T-cell (primary cell): ENCODE data around the gene GKAP1. TPM values are rescaled to one million over a fixed set of nuclear protein-coding genes. Genes with fewer than 3 reads are reported as not detected.

Experiments
- ATAC-seq, 4 experiments: fragments of 200-7000 bp in 3 of 4; fragments of 150-1000 bp in 1 of 4; cut with Tn5 transposase; replicated peaks in 1 of 4; 1 replicate in 3 of 4; 2 replicates in 1 of 4; pipeline ENCODE4 v1.10.0; 2021; ENCODE audit warnings: moderate library complexity in 3 of 4, mild to moderate bottlenecking in 2 of 4, moderate number of reproducible peaks in 1 of 4
- CTCF ChIA-PET, 2 donors: fragments of 300-600 bp; sonication (Branson Sonifier 250); formaldehyde crosslinking; loops; one replicate each; lab custom pipeline; 2022; ENCODE audit warnings: antibody characterized with exemption in 2 of 2; lab: Charles Lee
- POLR2A ChIA-PET, 2 donors: fragments of 300-600 bp; sonication (Branson Sonifier 250); formaldehyde crosslinking; loops; one replicate each; lab custom pipeline; 2022; ENCODE audit warnings: antibody characterized with exemption in 2 of 2; lab: Charles Lee
- DNase-seq, 35 experiments: peaks; one replicate each; pipeline versions ENCODE4 v3.0.0 to v3.0.0-alpha.2; 2013 to 2023
- H3K27ac ChIP-seq: one replicate; pipeline ENCODE4 v1.5.1; 2013; ENCODE audit warnings: low read length
- H3K27me3 ChIP-seq, 2 experiments: replicated peaks in 1 of 2; 1 replicate in 1 of 2; 2 replicates in 1 of 2; pipeline versions ENCODE4 v1.6.1 to v1.7.0; 2013; ENCODE audit warnings: low read length in 1 of 2, mixed read lengths in 1 of 2; ENCODE audit not compliant: control insufficient read depth in 2 of 2, insufficient read depth in 2 of 2; ENCODE audit errors: extremely low read depth in 1 of 2
- H3K36me3 ChIP-seq, 2 donors: 1 replicate in 1 of 2; 2 replicates in 1 of 2; pipeline versions ENCODE4 v1.6.1 to v1.7.0; 2013; ENCODE audit warnings: low read length in 1 of 2; ENCODE audit not compliant: control insufficient read depth in 2 of 2, insufficient read depth in 1 of 2; ENCODE audit errors: extremely low read depth in 1 of 2
- H3K4me1 ChIP-seq, 2 experiments: 1 replicate in 1 of 2; 2 replicates in 1 of 2; pipeline versions ENCODE4 v1.6.1 to v1.7.0; 2013; ENCODE audit warnings: low read length in 2 of 2, mixed read lengths in 1 of 2; ENCODE audit not compliant: insufficient read depth in 2 of 2, control insufficient read depth in 1 of 2; ENCODE audit errors: extremely low read depth in 1 of 2
- H3K4me3 ChIP-seq, 2 donors: 1 replicate in 1 of 2; 2 replicates in 1 of 2; pipeline versions ENCODE4 v1.5.1 to v1.7.0; 2013; ENCODE audit warnings: mild to moderate bottlenecking in 2 of 2, low read length in 1 of 2, moderate library complexity in 1 of 2; ENCODE audit not compliant: control insufficient read depth in 1 of 2; ENCODE audit errors: extremely low read depth in 1 of 2
- H3K9me3 ChIP-seq: 2 replicates; pipeline ENCODE4 v1.7.0; 2013
- H3K27ac Mint-ChIP-seq, 2 donors: one replicate each; pipeline ENCODE4 v1.8.0; 2020 to 2021; ENCODE audit warnings: mild to moderate bottlenecking in 2 of 2, mixed read lengths in 2 of 2
- H3K27me3 Mint-ChIP-seq, 2 donors: one replicate each; pipeline ENCODE4 v1.8.0; 2021 to 2022; ENCODE audit warnings: mixed read lengths in 2 of 2
- H3K36me3 Mint-ChIP-seq: one replicate; pipeline ENCODE4 v1.8.0; 2021; ENCODE audit warnings: mixed read lengths
- H3K4me1 Mint-ChIP-seq, 3 donors: one replicate each; pipeline ENCODE4 v1.8.0; 2020 to 2022; ENCODE audit warnings: mixed read lengths in 3 of 3, mild to moderate bottlenecking in 1 of 3
- H3K4me3 Mint-ChIP-seq, 3 donors: one replicate each; pipeline ENCODE4 v1.8.0; 2020 to 2022; ENCODE audit warnings: mild to moderate bottlenecking in 3 of 3, mixed read lengths in 3 of 3, moderate library complexity in 3 of 3
- H3K9me3 Mint-ChIP-seq, 3 donors: one replicate each; pipeline ENCODE4 v1.8.0; 2020 to 2022; ENCODE audit warnings: mixed read lengths in 3 of 3
- WGBS: methylation state at CpG from one replicate; pipeline ENCODE4 v1.1.5; 2013; ENCODE audit warnings: missing lambda C conversion rate; ENCODE audit not compliant: insufficient coverage; 5-methylcytosine and 5-hydroxymethylcytosine counted together
- total RNA-seq, 35 experiments: library from RNA in 6 of 35; stranded (reverse) in 6 of 35; fragments of 120-200 nt in 1 of 35; gene quantifications; one replicate each; pipeline versions ENCODE4 v1.2.1 to v1.2.4 and lab custom pipeline; 2013 to 2026

Gene GKAP1
- total RNA-seq, 5 donors from 2014 or later (not counting 1 experiment from before 2014, with no cell fraction given), result 9.6 to 11.4 (median 9.9) TPM

DNA sequence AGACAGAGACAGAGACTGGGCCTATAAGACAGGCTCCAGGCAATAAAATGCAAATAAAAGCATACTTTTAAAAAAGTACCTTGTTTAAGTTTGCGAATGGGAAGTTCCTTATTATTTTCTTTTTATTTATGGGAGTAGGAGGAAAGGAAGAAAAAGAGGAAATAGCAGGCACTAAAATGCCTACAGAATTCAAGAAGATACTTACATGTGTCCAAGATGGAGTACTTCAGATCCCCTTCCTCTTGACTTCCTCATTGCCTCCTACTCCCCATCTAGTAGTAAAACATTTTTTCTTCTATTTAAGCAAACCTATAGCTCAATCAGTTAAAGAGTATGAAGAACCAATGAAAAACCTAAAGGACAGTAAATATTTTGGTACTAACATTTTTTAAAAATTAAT is 24.8 kb downstream of the GKAP1 start:
- POLR2A ChIA-PET, result no interaction called here
- H3K9me3 ChIP-seq, result no peaks in the 10 kb centered on the region
- H3K4me3 Mint-ChIP-seq, result no peak overlapping the region

DNA sequence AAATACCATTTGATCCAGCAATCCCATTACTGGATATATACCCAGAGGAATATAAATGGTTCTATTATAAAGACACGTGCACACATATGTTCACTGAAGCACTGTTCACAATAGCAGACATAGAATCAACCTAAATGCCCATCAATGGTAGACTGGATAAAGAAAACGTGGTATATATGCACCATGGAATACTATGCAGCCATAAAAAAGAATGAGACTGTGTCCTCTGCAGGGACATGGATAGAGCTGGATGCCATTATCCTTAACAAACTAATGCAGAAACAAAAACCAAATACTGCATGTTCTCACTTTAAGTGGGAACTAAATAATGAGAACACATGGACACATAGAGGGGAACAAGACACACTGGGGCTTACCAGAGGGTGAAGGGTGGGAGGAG is 39.4 kb downstream of the GKAP1 start:
- Mint-ChIP-seq H3K27ac (no peak overlapping the region), H3K9me3 (no peaks in the 10 kb centered on the region), H3K27me3 (no peaks in the 10 kb centered on the region), H3K4me3 (no peak overlapping the region), H3K4me1 (no peaks in the 10 kb centered on the region), H3K36me3 (peaks cover 27% of the 10 kb centered on the region)
- H3K4me1 ChIP-seq, result no peaks in the 10 kb centered on the region
- ChIA-PET POLR2A (no interaction called here), CTCF (no interaction called here)
- H3K9me3 ChIP-seq, result no peaks in the 10 kb centered on the region
- no peaks in the 10 kb centered on the region for H3K36me3 ChIP-seq
- H3K27ac ChIP-seq, result no peak overlapping the region
- no peak overlapping the region for H3K4me3 ChIP-seq
- ATAC-seq (no peak), DNase-seq (no peak)
- no peaks in the 10 kb centered on the region for H3K27me3 ChIP-seq
- no CpG with 5 or more reads among the region's 2 CpGs for WGBS

More for the DNA sequence above, 24.8 kb downstream of the GKAP1 start:
- no peak overlapping the region for H3K4me3 ChIP-seq
- no peaks in the 10 kb centered on the region for H3K27me3 Mint-ChIP-seq
- H3K4me1 Mint-ChIP-seq, result no peaks in the 10 kb centered on the region
- no peaks in the 10 kb centered on the region for H3K27me3 ChIP-seq
- no peaks in the 10 kb centered on the region for H3K4me1 ChIP-seq
- no peak for DNase-seq
- no CpG with 5 or more reads among the region's 1 CpG for WGBS
- no peak overlapping the region for H3K27ac Mint-ChIP-seq
- no peaks in the 10 kb centered on the region for H3K9me3 Mint-ChIP-seq
- CTCF ChIA-PET, result no interaction called here
- no peak for ATAC-seq
- peaks cover 19% of the 10 kb centered on the region for H3K36me3 Mint-ChIP-seq
- no peak overlapping the region for H3K27ac ChIP-seq
- H3K36me3 ChIP-seq, result peaks cover 0 to 4% of the 10 kb centered on the region in 2 donors

GRCh38 chr9:83775932-83776331 is 41.6 kb downstream of the GKAP1 start:
- no peak for DNase-seq
- ChIA-PET CTCF (interaction anchor here in 1 of 2 donors (0.7 kb wide), 1 partner anchor 309 kb away, joined by 5 read pairs; no protein-coding TSS in a partner anchor), POLR2A (interaction anchor here in 1 of 2 donors (0.7 kb wide), 1 partner anchor 101 kb away, joined by 3 read pairs; no protein-coding TSS in a partner anchor)
- H3K9me3 Mint-ChIP-seq, result no peaks in the 10 kb centered on the region
- no peaks in the 10 kb centered on the region for H3K4me1 Mint-ChIP-seq
- Histone ChIP-seq H3K9me3 (no peaks in the 10 kb centered on the region), H3K27me3 (no peaks in the 10 kb centered on the region), H3K27ac (no peak overlapping the region), H3K4me3 (no peak overlapping the region), H3K4me1 (no peaks in the 10 kb centered on the region), H3K36me3 (no peaks in the 10 kb centered on the region)
- WGBS, result no CpG with 5 or more reads among the region's 2 CpGs
- H3K27me3 Mint-ChIP-seq, result no peaks in the 10 kb centered on the region
- peaks cover 34% of the 10 kb centered on the region for H3K36me3 Mint-ChIP-seq
- no peak overlapping the region for H3K27ac Mint-ChIP-seq
- ATAC-seq, result no peak
- H3K4me3 Mint-ChIP-seq, result no peak overlapping the region

DNA sequence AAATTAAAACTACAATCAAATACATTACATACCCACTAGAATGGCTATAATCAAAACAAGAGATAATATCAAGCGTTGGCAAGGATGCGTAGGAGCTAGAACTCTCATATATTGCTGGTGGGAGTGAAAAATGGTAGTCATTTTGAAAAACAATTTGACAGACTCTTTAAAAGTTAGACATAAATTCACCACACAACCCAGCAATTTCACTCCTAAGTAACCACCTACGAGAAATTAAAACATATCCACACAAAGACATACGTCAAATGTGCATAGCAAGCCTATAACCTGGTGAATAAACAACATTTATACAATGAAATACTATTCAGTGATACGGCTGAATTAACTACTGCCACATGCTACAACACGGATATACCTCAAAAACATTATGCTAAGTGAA is 44.7 kb downstream of the GKAP1 start:
- Mint-ChIP-seq H3K27ac (no peak overlapping the region), H3K4me3 (no peak overlapping the region), H3K9me3 (no peaks in the 10 kb centered on the region), H3K27me3 (no peaks in the 10 kb centered on the region), H3K4me1 (no peaks in the 10 kb centered on the region), H3K36me3 (peaks cover 44% of the 10 kb centered on the region)
- WGBS, result no CpG with 5 or more reads among the region's 6 CpGs
- Histone ChIP-seq H3K4me1 (no peaks in the 10 kb centered on the region), H3K4me3 (no peak overlapping the region), H3K36me3 (no peaks in the 10 kb centered on the region), H3K27ac (no peak overlapping the region), H3K9me3 (no peaks in the 10 kb centered on the region), H3K27me3 (no peaks in the 10 kb centered on the region)
- POLR2A ChIA-PET, result no interaction called here
- DNase-seq, result no peak
- no peak for ATAC-seq
- CTCF ChIA-PET, result no interaction called here

DNA sequence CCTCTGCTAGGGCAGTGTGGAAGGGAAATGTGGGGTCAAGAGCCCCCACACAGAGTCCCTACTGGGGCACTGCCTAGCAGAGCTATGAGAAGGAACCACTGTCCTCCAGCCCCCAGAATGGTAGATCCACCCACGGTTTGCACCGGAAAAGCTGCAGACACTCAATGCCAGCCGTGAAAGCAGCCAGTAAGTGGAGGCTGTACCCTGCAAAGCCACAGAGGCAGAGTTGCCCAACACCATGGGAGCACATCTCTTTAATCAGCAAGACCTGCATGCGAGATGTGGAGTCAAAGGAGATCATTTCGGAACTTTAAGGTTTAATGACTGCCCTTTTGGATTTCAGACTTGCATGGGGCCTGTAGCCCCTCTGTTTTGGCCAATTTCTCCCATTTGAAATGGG is 52.2 kb downstream of the GKAP1 start:
- H3K27me3 ChIP-seq, result no peaks in the 10 kb centered on the region
- H3K27ac Mint-ChIP-seq, result no peak overlapping the region
- no peaks in the 10 kb centered on the region for H3K4me1 ChIP-seq
- ChIA-PET POLR2A (no interaction called here), CTCF (no interaction called here)
- DNase-seq, result no peak
- H3K4me3 ChIP-seq, result no peak overlapping the region
- no peaks in the 10 kb centered on the region for H3K36me3 ChIP-seq
- H3K9me3 ChIP-seq, result no peaks in the 10 kb centered on the region
- H3K4me3 Mint-ChIP-seq, result no peak overlapping the region
- H3K4me1 Mint-ChIP-seq, result no peaks in the 10 kb centered on the region
- H3K27ac ChIP-seq, result no peak overlapping the region
- H3K27me3 Mint-ChIP-seq, result no peaks in the 10 kb centered on the region
- peaks cover 8 to 33% (median 12%) of the 10 kb centered on the region in 3 donors for H3K9me3 Mint-ChIP-seq
- peaks cover 61% of the 10 kb centered on the region for H3K36me3 Mint-ChIP-seq
- ATAC-seq, result no peak
- WGBS, result 92% methylated on average over 5 of the region's 5 CpGs

DNA sequence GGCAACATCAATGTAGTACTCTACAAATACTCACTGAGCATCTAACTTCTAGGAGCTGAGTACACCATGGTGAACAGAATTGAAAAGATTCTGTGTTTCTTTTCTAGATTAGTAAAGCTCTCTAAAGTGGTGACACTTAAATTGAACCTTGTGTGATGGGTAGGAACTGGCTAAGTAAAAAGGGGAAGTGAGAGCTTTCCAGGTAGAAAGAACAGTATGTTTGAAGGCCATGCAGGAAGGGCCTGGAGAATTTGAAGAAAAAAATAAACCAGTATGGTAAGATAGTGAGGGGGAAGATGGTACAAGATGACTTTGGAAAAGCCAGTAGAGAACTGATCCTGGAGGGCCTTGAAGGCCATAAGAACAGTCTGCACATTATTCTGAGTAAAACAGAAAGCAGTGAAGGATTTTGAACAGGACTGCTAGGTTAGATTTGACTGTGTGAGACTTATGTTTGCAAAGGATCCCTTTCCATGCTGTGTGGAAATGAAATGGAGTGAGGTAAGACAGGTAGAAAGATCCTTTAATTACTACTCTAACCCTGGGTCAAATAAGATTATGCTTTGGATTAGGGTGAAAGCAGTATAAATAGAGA is 63.1 kb downstream of the GKAP1 start:
- CTCF ChIA-PET, result interaction anchor here in 1 of 2 donors (0.6 kb wide), 1 partner anchor 35 kb away, joined by 4 read pairs; no protein-coding TSS in a partner anchor
- Mint-ChIP-seq H3K36me3 (peaks cover 48% of the 10 kb centered on the region), H3K9me3 (no peaks in the 10 kb centered on the region), H3K27me3 (no peaks in the 10 kb centered on the region), H3K27ac (no peak overlapping the region), H3K4me3 (no peak overlapping the region), H3K4me1 (no peaks in the 10 kb centered on the region)
- DNase-seq (no peak), ATAC-seq (no peak)
- POLR2A ChIA-PET, result no interaction called here
- Histone ChIP-seq H3K4me3 (no peak overlapping the region), H3K4me1 (no peaks in the 10 kb centered on the region), H3K9me3 (no peaks in the 10 kb centered on the region), H3K27me3 (no peaks in the 10 kb centered on the region), H3K27ac (no peak overlapping the region), H3K36me3 (peaks cover 0 to 3% of the 10 kb centered on the region in 2 donors)
